ENCODE results near the gene NUFIP2. TPM values are rescaled to one million over a fixed set of nuclear protein-coding genes. Genes with fewer than 3 reads are reported as not detected.

NUFIP2 gene
- total and polyA plus RNA-seq, 10 of the 15 experiments (the other 5 are each of a cell fraction or from before 2014, with no cell fraction given): 3.7 to 32.3 (median 14.5) TPM

DNA sequence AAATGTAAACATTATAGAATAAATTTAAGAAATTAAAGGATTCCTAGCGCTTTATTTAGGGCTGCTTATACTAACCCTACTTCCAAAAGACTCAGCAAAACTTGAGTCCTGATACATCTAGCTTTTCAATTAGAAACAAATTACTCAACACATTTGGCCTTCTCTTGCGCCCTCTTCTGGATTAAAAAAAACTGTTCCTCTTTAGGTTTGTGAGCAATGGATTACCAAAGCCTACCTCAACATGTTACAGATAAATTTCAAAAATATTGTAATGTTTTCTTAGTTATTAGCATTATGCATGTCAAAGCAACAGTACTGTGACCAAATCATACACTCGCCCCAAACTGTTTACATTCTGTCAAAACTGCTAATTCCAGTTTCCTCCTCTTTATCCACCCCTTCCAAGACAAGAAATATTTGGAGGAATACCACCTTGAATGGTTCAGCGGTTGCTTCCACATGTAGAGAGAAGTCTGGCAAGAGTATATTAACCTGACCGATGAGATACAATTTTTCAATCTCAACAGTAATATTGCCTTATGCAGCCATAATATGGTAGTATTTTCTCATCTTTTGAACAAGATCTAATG, 2.7 kb downstream of the NUFIP2 start (continued):
- TF ChIP-seq, protein P1, sequence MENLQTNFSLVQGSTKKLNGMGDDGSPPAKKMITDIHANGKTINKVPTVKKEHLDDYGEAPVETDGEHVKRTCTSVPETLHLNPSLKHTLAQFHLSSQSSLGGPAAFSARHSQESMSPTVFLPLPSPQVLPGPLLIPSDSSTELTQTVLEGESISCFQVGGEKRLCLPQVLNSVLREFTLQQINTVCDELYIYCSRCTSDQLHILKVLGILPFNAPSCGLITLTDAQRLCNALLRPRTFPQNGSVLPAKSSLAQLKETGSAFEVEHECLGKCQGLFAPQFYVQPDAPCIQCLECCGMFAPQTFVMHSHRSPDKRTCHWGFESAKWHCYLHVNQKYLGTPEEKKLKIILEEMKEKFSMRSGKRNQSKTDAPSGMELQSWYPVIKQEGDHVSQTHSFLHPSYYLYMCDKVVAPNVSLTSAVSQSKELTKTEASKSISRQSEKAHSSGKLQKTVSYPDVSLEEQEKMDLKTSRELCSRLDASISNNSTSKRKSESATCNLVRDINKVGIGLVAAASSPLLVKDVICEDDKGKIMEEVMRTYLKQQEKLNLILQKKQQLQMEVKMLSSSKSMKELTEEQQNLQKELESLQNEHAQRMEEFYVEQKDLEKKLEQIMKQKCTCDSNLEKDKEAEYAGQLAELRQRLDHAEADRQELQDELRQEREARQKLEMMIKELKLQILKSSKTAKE (IDR thresholded peaks at IDR 0.05; ENCODE audit: low read depth, poor library complexity, severe bottlenecking): peak; percentile 40
- TF ChIP-seq, protein P2, sequence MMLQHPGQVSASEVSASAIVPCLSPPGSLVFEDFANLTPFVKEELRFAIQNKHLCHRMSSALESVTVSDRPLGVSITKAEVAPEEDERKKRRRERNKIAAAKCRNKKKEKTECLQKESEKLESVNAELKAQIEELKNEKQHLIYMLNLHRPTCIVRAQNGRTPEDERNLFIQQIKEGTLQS (IDR thresholded peaks at IDR 0.05; ENCODE audit: borderline replicate concordance, extremely low read depth, low read depth, low read length): no peak
- TF ChIP-seq YBX1 (IDR thresholded peaks at IDR 0.05) (no peak), SRF (IDR thresholded peaks at IDR 0.05; ENCODE audit: low read depth in 2 of 2, low read length in 2 of 2) (no peak), HDAC6 (IDR thresholded peaks at IDR 0.05; ENCODE audit: unreplicated experiment) (no peak), SPI1 (IDR thresholded peaks at IDR 0.05; ENCODE audit: borderline replicate concordance, insufficient read depth, low read depth, low read length) (peak; percentile 3; the same call in 1 of the 2 replicates), RFX5 (IDR thresholded peaks at IDR 0.05; ENCODE audit: low read depth, low read length) (no peak), RAD21 (IDR thresholded peaks at IDR 0.05; ENCODE audit: insufficient read depth, low read depth, low read length) (peak; percentile 61), FOXM1 (IDR thresholded peaks at IDR 0.05; ENCODE audit: low read depth, low read length) (no peak), ZNF274 (IDR thresholded peaks at IDR 0.05; ENCODE audit: insufficient read depth, insufficient read length) (no peak), CHD2 (IDR thresholded peaks at IDR 0.05; ENCODE audit: borderline replicate concordance, low read depth, low read length) (no peak), ASH2L (IDR thresholded peaks at IDR 0.05; ENCODE audit: borderline replicate concordance, low read depth) (no peak), GATAD2B (conservative IDR thresholded peaks at IDR 0.05; ENCODE audit: low read depth) (no peak), RBBP5 (conservative IDR thresholded peaks at IDR 0.05) (no peak), SMC3 (IDR thresholded peaks at IDR 0.05; ENCODE audit: borderline replicate concordance, low read length) (peak; percentile 49; the same call in 1 of the 2 replicates)
- TF ChIP-seq, protein P3, sequence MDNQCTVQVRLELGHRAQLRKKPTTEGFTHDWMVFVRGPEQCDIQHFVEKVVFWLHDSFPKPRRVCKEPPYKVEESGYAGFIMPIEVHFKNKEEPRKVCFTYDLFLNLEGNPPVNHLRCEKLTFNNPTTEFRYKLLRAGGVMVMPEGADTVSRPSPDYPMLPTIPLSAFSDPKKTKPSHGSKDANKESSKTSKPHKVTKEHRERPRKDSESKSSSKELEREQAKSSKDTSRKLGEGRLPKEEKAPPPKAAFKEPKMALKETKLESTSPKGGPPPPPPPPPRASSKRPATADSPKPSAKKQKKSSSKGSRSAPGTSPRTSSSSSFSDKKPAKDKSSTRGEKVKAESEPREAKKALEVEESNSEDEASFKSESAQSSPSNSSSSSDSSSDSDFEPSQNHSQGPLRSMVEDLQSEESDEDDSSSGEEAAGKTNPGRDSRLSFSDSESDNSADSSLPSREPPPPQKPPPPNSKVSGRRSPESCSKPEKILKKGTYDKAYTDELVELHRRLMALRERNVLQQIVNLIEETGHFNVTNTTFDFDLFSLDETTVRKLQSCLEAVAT (IDR thresholded peaks at IDR 0.05): 0 out of 2 replicates have a peak, but pooled peaks have one; percentile 5
- TF ChIP-seq, protein P4, sequence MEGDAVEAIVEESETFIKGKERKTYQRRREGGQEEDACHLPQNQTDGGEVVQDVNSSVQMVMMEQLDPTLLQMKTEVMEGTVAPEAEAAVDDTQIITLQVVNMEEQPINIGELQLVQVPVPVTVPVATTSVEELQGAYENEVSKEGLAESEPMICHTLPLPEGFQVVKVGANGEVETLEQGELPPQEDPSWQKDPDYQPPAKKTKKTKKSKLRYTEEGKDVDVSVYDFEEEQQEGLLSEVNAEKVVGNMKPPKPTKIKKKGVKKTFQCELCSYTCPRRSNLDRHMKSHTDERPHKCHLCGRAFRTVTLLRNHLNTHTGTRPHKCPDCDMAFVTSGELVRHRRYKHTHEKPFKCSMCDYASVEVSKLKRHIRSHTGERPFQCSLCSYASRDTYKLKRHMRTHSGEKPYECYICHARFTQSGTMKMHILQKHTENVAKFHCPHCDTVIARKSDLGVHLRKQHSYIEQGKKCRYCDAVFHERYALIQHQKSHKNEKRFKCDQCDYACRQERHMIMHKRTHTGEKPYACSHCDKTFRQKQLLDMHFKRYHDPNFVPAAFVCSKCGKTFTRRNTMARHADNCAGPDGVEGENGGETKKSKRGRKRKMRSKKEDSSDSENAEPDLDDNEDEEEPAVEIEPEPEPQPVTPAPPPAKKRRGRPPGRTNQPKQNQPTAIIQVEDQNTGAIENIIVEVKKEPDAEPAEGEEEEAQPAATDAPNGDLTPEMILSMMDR (IDR thresholded peaks at IDR 0.05 in 2 of 3, conservative IDR thresholded peaks at IDR 0.05 in 1 of 3; ENCODE audit: control insufficient read depth in 2 of 3, extremely low read depth in 1 of 3, insufficient read depth in 1 of 3, low read depth in 3 of 3, low read length in 3 of 3): peak; percentile 54 to 62 (median 62)
